Measurements from ENCODE around the gene EWSR1. TPM values are rescaled to one million over a fixed set of nuclear protein-coding genes. Genes with fewer than 3 reads are reported as not detected.

Gene EWSR1
- total RNA-seq, 1 donor from 2014 or later = 355 TPM

DNA sequence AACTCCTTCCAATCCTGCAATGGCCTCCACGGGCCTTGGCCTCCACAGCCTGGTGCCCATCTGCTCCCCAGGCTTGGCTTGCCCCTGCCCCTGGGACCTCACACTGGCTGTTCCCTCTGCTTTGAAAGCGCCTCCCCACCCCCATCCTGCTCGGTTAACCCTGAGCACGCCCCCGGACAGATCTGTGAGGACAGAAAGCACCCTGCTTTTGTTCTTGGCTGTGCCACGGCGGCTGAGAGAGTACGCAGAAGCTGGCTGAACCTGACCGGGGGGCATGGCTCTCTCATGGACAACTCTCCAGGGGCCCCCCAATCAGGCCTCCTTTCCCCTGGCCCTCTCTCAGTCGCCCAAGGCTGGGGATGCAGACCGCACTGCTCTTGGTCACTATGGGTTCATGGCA lies 67.6 kb downstream of the EWSR1 start:
- TF ChIP-seq, protein P1, sequence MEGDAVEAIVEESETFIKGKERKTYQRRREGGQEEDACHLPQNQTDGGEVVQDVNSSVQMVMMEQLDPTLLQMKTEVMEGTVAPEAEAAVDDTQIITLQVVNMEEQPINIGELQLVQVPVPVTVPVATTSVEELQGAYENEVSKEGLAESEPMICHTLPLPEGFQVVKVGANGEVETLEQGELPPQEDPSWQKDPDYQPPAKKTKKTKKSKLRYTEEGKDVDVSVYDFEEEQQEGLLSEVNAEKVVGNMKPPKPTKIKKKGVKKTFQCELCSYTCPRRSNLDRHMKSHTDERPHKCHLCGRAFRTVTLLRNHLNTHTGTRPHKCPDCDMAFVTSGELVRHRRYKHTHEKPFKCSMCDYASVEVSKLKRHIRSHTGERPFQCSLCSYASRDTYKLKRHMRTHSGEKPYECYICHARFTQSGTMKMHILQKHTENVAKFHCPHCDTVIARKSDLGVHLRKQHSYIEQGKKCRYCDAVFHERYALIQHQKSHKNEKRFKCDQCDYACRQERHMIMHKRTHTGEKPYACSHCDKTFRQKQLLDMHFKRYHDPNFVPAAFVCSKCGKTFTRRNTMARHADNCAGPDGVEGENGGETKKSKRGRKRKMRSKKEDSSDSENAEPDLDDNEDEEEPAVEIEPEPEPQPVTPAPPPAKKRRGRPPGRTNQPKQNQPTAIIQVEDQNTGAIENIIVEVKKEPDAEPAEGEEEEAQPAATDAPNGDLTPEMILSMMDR (IDR thresholded peaks at IDR 0.05; ENCODE audit: partially characterized antibody, unreplicated experiment) = no peak
- Mint-ChIP-seq H3K4me1 (ENCODE audit: low read depth, unreplicated experiment) (peaks cover 10% of the 10 kb centered on the region), H3K36me3 (ENCODE audit: unreplicated experiment) (peaks cover 8% of the 10 kb centered on the region), H3K27ac (ENCODE audit: unreplicated experiment) (no peak overlapping the region), H3K4me3 (ENCODE audit: unreplicated experiment) (no peak overlapping the region), H3K27me3 (ENCODE audit: unreplicated experiment) (peaks cover 6% of the 10 kb centered on the region), H3K9me3 (ENCODE audit: unreplicated experiment) (peaks cover 3% of the 10 kb centered on the region)
- DNase-seq = no peak

- Mint-ChIP-seq H3K4me1 (ENCODE audit: low read depth, unreplicated experiment) (peaks cover 10% of the 10 kb centered on the region), H3K36me3 (ENCODE audit: unreplicated experiment) (peaks cover 8% of the 10 kb centered on the region), H3K9me3 (ENCODE audit: unreplicated experiment) (peaks cover 4% of the 10 kb centered on the region), H3K4me3 (ENCODE audit: unreplicated experiment) (no peak overlapping the region), H3K27me3 (ENCODE audit: unreplicated experiment) (peaks cover 6% of the 10 kb centered on the region), H3K27ac (ENCODE audit: unreplicated experiment) (no peak overlapping the region)
- no peak for DNase-seq
- TF ChIP-seq, protein P1 (IDR thresholded peaks at IDR 0.05; ENCODE audit: partially characterized antibody, unreplicated experiment) = no peak
Measured at GRCh38 chr22:29336751-29337490, 68.9 kb downstream of the EWSR1 start.

GRCh38 chr22:29337631-29338284 lies 69.7 kb downstream of the EWSR1 start:
- Mint-ChIP-seq H3K4me3 (ENCODE audit: unreplicated experiment) (no peak overlapping the region), H3K9me3 (ENCODE audit: unreplicated experiment) (peaks cover 4% of the 10 kb centered on the region), H3K27ac (ENCODE audit: unreplicated experiment) (no peak overlapping the region), H3K36me3 (ENCODE audit: unreplicated experiment) (peaks cover 8% of the 10 kb centered on the region), H3K27me3 (ENCODE audit: unreplicated experiment) (peaks cover 7% of the 10 kb centered on the region), H3K4me1 (ENCODE audit: low read depth, unreplicated experiment) (peaks cover 7% of the 10 kb centered on the region)
- TF ChIP-seq, protein P1 (IDR thresholded peaks at IDR 0.05; ENCODE audit: partially characterized antibody, unreplicated experiment) = no peak
- DNase-seq = no peak

GRCh38 chr22:29338398-29338797 lies 70.3 kb downstream of the EWSR1 start:
- peaks cover 4% of the 10 kb centered on the region for H3K9me3 Mint-ChIP-seq (ENCODE audit: unreplicated experiment)
- peaks cover 11% of the 10 kb centered on the region for H3K4me1 Mint-ChIP-seq (ENCODE audit: low read depth, unreplicated experiment)
- no peak overlapping the region for H3K4me3 Mint-ChIP-seq (ENCODE audit: unreplicated experiment)
- no peak for DNase-seq
- TF ChIP-seq, protein P1 (IDR thresholded peaks at IDR 0.05; ENCODE audit: partially characterized antibody, unreplicated experiment) = no peak
- no peak overlapping the region for H3K27ac Mint-ChIP-seq (ENCODE audit: unreplicated experiment)
- peaks cover 12% of the 10 kb centered on the region for H3K27me3 Mint-ChIP-seq (ENCODE audit: unreplicated experiment)
- H3K36me3 Mint-ChIP-seq (ENCODE audit: unreplicated experiment) = peaks cover 8% of the 10 kb centered on the region

Measured in glutamatergic neuron (in vitro differentiated cells).